ENCODE results near the gene SHPK.

Gene SHPK

DNA sequence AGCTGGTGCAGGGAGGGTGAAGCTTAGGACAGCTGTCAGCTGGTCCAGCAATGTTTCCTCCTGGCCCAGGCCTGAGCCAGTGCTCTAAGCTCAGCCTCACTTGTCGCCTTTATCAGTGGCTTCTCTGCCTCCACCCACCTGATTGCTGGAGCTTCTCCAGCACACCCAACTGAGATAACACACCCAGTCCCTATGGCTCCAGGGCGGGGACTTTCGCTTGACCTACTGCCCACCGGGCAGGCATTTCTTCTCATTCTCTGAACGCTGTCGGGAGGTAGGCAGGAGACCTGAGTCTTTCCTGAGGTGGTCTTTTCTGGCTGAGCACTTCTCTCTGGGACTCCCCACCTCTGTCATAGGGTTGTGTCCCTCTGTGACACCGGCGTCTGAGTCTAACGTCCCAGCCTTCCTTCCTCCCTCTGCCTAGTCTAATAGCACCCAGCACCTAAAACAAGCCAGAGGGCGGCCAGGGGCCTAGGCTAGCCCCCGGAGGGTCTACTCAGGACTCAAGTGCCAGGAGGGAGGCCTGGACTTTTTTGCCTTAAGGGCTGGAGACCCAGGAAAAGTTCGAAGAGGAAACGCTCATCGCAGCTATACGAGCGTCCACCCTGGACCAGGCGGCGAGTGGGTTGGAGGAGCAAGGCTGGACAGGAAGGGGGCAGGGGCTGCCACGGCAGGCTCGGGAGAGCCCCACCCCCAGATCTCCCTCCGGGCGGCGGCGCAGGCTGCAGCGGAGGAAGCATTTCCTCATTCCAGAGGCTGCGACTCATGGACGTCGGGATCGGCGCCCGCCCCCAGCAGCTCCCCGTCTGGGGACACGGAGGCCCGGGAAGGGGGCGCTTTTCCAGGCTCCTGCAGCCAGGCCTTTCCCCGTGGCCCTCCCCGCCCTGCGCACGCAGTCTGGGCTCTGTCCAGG lies 31.6 kb upstream of the SHPK start (continued):
- TF ChIP-seq, protein P1, sequence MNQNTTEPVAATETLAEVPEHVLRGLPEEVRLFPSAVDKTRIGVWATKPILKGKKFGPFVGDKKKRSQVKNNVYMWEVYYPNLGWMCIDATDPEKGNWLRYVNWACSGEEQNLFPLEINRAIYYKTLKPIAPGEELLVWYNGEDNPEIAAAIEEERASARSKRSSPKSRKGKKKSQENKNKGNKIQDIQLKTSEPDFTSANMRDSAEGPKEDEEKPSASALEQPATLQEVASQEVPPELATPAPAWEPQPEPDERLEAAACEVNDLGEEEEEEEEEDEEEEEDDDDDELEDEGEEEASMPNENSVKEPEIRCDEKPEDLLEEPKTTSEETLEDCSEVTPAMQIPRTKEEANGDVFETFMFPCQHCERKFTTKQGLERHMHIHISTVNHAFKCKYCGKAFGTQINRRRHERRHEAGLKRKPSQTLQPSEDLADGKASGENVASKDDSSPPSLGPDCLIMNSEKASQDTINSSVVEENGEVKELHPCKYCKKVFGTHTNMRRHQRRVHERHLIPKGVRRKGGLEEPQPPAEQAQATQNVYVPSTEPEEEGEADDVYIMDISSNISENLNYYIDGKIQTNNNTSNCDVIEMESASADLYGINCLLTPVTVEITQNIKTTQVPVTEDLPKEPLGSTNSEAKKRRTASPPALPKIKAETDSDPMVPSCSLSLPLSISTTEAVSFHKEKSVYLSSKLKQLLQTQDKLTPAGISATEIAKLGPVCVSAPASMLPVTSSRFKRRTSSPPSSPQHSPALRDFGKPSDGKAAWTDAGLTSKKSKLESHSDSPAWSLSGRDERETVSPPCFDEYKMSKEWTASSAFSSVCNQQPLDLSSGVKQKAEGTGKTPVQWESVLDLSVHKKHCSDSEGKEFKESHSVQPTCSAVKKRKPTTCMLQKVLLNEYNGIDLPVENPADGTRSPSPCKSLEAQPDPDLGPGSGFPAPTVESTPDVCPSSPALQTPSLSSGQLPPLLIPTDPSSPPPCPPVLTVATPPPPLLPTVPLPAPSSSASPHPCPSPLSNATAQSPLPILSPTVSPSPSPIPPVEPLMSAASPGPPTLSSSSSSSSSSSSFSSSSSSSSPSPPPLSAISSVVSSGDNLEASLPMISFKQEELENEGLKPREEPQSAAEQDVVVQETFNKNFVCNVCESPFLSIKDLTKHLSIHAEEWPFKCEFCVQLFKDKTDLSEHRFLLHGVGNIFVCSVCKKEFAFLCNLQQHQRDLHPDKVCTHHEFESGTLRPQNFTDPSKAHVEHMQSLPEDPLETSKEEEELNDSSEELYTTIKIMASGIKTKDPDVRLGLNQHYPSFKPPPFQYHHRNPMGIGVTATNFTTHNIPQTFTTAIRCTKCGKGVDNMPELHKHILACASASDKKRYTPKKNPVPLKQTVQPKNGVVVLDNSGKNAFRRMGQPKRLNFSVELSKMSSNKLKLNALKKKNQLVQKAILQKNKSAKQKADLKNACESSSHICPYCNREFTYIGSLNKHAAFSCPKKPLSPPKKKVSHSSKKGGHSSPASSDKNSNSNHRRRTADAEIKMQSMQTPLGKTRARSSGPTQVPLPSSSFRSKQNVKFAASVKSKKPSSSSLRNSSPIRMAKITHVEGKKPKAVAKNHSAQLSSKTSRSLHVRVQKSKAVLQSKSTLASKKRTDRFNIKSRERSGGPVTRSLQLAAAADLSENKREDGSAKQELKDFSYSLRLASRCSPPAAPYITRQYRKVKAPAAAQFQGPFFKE (tag by site-specific recombination; IDR thresholded peaks at IDR 0.05; ENCODE audit: borderline replicate concordance), result no peak
- TF ChIP-seq, protein P2, sequence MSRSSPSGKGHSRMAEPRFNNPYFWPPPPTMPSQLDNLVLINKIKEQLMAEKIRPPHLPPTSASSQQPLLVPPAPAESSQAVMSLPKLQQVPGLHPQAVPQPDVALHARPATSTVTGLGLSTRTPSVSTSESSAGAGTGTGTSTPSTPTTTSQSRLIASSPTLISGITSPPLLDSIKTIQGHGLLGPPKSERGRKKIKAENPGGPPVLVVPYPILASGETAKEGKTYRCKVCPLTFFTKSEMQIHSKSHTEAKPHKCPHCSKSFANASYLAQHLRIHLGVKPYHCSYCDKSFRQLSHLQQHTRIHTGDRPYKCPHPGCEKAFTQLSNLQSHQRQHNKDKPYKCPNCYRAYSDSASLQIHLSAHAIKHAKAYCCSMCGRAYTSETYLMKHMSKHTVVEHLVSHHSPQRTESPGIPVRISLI (tag by site-specific recombination; IDR thresholded peaks at IDR 0.05), result no peak
- TF ChIP-seq ZNF670 (tag by site-specific recombination; IDR thresholded peaks at IDR 0.05; ENCODE audit: low read depth) (no peak), ZNF366 (tag by site-specific recombination; conservative IDR thresholded peaks at IDR 0.05) (no peak), ZNF518A (tag by site-specific recombination; conservative IDR thresholded peaks at IDR 0.05; ENCODE audit: low read depth) (no peak), MZF1 (tag by site-specific recombination; IDR thresholded peaks at IDR 0.05; ENCODE audit: borderline replicate concordance) (no peak), SP3 (tag by site-specific recombination; IDR thresholded peaks at IDR 0.05) (no peak), ZNF449 (tag by site-specific recombination; IDR thresholded peaks at IDR 0.05) (no peak), ZBTB8A (tag by site-specific recombination; IDR thresholded peaks at IDR 0.05) (no peak; the same call in 1 of the 2 replicates), SALL2 (tag by site-specific recombination; IDR thresholded peaks at IDR 0.05; ENCODE audit: borderline replicate concordance) (no peak), ZNF544 (tag by site-specific recombination; IDR thresholded peaks at IDR 0.05) (no peak), ZNF433 (tag by site-specific recombination; IDR thresholded peaks at IDR 0.05; ENCODE audit: low read depth) (no peak), ZBTB49 (tag by site-specific recombination; IDR thresholded peaks at IDR 0.05; ENCODE audit: low read depth) (no peak), ZNF184 (tag by site-specific recombination; IDR thresholded peaks at IDR 0.05) (no peak; the same call in 1 of the 2 replicates), ZNF248 (tag by site-specific recombination; IDR thresholded peaks at IDR 0.05) (no peak), ZXDB (tag by site-specific recombination; IDR thresholded peaks at IDR 0.05) (0 out of 2 replicates have a peak, but pooled peaks have one; percentile 64)
- TF ChIP-seq, protein P3, sequence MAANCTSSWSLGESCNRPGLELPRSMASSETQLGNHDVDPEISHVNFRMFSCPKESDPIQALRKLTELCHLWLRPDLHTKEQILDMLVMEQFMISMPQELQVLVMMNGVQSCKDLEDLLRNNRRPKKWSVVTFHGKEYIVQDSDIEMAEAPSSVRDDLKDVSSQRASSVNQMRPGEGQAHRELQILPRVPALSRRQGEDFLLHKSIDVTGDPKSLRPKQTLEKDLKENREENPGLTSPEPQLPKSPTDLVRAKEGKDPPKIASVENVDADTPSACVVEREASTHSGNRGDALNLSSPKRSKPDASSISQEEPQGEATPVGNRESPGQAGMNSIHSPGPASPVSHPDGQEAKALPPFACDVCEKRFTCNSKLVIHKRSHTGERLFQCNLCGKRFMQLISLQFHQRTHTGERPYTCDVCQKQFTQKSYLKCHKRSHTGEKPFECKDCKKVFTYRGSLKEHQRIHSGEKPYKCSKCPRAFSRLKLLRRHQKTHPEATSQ (tag by site-specific recombination; IDR thresholded peaks at IDR 0.05), result no peak
- TF ChIP-seq, protein P4, sequence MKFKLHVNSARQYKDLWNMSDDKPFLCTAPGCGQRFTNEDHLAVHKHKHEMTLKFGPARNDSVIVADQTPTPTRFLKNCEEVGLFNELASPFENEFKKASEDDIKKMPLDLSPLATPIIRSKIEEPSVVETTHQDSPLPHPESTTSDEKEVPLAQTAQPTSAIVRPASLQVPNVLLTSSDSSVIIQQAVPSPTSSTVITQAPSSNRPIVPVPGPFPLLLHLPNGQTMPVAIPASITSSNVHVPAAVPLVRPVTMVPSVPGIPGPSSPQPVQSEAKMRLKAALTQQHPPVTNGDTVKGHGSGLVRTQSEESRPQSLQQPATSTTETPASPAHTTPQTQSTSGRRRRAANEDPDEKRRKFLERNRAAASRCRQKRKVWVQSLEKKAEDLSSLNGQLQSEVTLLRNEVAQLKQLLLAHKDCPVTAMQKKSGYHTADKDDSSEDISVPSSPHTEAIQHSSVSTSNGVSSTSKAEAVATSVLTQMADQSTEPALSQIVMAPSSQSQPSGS (tag by site-specific recombination; IDR thresholded peaks at IDR 0.05; ENCODE audit: low read depth), result no peak

Measured in HEK293 (cell line).